Measurements from ENCODE around the gene KDM6A.
"Not testable (repeated sequence)": the region's sequence is repeated elsewhere in the genome, so short reads cannot be mapped to it uniquely, and the experiment has no call there.

KDM6A gene

DNA sequence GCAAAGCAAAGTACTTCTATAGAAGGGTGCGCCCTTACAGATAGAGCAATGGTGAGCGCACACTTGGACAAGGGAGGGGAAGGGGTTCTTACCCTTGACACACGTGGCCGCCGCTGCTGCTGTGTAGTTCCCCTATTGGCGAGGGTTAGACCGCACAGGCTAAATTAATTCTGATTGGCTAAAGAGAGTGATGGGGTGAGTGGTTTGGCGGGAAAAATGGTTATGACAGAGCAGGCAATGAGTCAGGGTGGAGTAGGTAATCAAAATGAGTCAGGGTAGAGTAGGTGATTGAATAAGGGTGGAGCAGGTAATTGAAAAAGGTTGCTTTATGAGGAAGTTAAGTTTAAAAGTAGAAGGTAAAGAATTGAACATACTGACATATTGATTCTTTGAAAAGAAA lies 126.2 kb downstream of the KDM6A start:
- not testable (repeated sequence) for H3K4me3 ChIP-seq (ENCODE audit: insufficient read depth, low read depth, low read length); H3K27ac ChIP-seq (ENCODE audit: insufficient read depth, low read depth, low read length, poor library complexity, severe bottlenecking); H3K9me3 ChIP-seq (ENCODE audit: control insufficient read depth, low read length); H3K36me3 ChIP-seq (ENCODE audit: control insufficient read depth, insufficient read depth, low read length); H3K27me3 ChIP-seq (ENCODE audit: control insufficient read depth, insufficient read depth, low read length, poor library complexity, severe bottlenecking); H3K4me1 ChIP-seq (ENCODE audit: control insufficient read depth, insufficient read depth, low read length)
- WGBS, 2 experiments = 94 to 97% methylated on average over 8 of the region's 8 CpGs

DNA sequence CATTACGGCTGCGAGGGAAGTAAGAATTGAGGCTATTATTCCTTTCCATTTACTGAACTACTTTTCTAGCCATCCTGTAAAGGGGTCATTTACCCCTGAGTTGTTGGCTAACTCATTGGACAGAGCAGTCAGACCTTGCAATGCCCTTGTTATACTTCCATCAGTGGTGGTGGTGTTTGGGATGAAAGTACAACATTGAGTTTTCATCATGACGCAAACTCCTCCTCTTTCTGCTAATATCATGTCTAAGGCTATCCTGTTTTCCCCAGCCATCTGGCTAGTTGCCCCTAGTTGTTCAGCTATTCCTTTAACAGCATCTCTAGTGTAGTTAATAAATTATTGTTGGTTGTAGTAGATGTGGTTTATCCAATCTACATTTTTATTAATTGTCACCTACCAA lies 126.9 kb downstream of the KDM6A start:
- not testable (repeated sequence) for H3K36me3 ChIP-seq (ENCODE audit: control insufficient read depth, insufficient read depth, low read length); H3K4me3 ChIP-seq (ENCODE audit: insufficient read depth, low read depth, low read length); H3K9me3 ChIP-seq (ENCODE audit: control insufficient read depth, low read length); H3K27me3 ChIP-seq (ENCODE audit: control insufficient read depth, insufficient read depth, low read length, poor library complexity, severe bottlenecking); H3K4me1 ChIP-seq (ENCODE audit: control insufficient read depth, insufficient read depth, low read length); H3K27ac ChIP-seq (ENCODE audit: insufficient read depth, low read depth, low read length, poor library complexity, severe bottlenecking)
- WGBS, 2 experiments = 97% methylated on average over 3 of the region's 3 CpGs; no CpG with 5 or more reads in 1 of the 2 experiments

DNA sequence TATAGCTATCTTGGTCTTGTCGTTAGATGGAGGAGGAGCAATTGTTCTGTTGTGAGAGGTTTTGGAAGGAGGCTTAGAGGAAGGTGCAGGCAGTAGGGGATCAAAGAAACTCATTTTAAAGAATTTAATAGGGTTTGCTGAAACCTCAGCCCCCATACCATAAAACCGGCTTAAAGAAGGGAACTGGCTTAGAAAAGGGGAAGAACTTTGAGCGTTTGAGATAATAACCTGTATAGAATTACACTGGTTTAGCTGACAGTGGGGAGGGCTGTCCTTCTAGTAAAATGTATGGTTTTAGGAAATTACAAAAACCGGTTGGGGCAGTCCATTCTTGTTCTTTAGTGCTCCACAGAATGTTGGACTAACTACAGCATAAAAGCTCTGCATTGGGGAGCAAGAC lies 128.1 kb downstream of the KDM6A start:
- Histone ChIP-seq H3K4me3 (ENCODE audit: insufficient read depth, low read depth, low read length) (no peak overlapping the region), H3K9me3 (ENCODE audit: control insufficient read depth, low read length) (no peaks in the 10 kb centered on the region), H3K27ac (ENCODE audit: insufficient read depth, low read depth, low read length, poor library complexity, severe bottlenecking) (no peak overlapping the region), H3K36me3 (ENCODE audit: control insufficient read depth, insufficient read depth, low read length) (no peaks in the 10 kb centered on the region), H3K4me1 (ENCODE audit: control insufficient read depth, insufficient read depth, low read length) (no peaks in the 10 kb centered on the region), H3K27me3 (ENCODE audit: control insufficient read depth, insufficient read depth, low read length, poor library complexity, severe bottlenecking) (no peaks in the 10 kb centered on the region)
- 70 to 73% methylated on average over 2 to 4 of the region's 4 CpGs for WGBS, 2 experiments

DNA sequence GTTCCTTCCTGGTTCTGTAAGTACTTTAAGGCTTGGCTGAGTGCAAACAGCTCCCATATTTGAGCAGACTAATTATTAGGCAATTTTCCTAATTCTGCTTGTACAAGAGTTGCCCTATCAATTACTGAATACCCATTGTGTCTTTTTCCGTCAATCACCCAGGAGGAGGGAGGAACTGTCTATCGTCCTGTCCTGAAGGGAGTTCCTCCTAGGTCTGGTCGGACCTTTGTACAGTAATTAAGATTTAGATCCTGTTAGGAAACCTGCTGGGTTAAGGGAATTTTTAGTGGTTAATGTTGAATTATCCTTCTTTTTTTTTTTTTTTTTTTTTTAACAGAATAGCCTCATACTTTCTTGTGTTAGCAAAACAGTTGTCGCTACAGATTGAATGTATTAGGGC lies 130.1 kb downstream of the KDM6A start:
- H3K36me3 ChIP-seq (ENCODE audit: control insufficient read depth, insufficient read depth, low read length) = no peaks in the 10 kb centered on the region
- 70 to 79% methylated on average over 2 to 4 of the region's 4 CpGs for WGBS, 2 experiments
- H3K27me3 ChIP-seq (ENCODE audit: control insufficient read depth, insufficient read depth, low read length, poor library complexity, severe bottlenecking) = no peaks in the 10 kb centered on the region
- H3K4me1 ChIP-seq (ENCODE audit: control insufficient read depth, insufficient read depth, low read length) = no peaks in the 10 kb centered on the region
- H3K27ac ChIP-seq (ENCODE audit: insufficient read depth, low read depth, low read length, poor library complexity, severe bottlenecking) = no peak overlapping the region
- no peaks in the 10 kb centered on the region for H3K9me3 ChIP-seq (ENCODE audit: control insufficient read depth, low read length)
- no peak overlapping the region for H3K4me3 ChIP-seq (ENCODE audit: insufficient read depth, low read depth, low read length)

DNA sequence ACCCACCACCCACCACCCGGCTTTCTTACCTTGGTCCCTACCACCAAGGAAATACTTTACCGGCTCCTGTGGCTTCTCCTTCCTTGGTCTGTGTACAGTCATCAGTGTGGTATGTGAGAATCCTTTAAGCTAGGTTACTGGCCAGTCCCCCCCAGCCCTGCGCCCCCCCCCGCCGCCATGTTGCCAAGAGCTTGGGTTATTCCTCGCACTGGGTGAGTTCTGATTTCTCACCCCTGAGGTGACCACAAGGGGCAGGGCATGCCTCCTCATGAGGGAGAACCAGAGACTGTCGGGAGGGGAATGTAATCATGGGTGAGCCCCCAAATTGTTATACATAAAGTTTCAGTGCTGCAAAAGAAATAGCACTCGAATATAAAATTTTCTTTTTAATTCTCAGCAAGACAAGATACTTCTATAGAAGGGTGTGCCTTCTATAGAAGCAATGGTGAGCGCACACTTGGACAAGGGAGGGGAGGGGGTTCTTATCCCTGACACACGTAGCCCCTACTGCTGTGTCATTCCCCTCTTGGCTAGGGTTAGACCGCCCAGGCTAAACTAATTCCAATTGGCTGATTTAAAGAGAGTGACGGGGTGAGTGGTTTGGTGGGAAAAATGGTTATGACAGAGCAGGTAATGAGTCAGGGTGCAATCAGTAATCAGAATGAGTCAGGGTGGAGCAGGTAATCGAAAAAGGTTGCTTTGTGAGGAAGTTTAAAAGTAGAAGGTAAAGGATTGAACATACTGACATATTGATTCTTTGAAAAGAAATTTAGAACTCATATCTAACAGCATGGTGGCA lies 133.2 kb downstream of the KDM6A start:
- Histone ChIP-seq H3K4me1 (ENCODE audit: control insufficient read depth, insufficient read depth, low read length) (no peaks in the 10 kb centered on the region), H3K27ac (ENCODE audit: insufficient read depth, low read depth, low read length, poor library complexity, severe bottlenecking) (no peak overlapping the region), H3K27me3 (ENCODE audit: control insufficient read depth, insufficient read depth, low read length, poor library complexity, severe bottlenecking) (no peaks in the 10 kb centered on the region), H3K9me3 (ENCODE audit: control insufficient read depth, low read length) (no peaks in the 10 kb centered on the region), H3K36me3 (ENCODE audit: control insufficient read depth, insufficient read depth, low read length) (no peaks in the 10 kb centered on the region), H3K4me3 (ENCODE audit: insufficient read depth, low read depth, low read length) (no peak overlapping the region)
- WGBS, 2 experiments = 93 to 95% methylated on average over 8 to 11 of the region's 13 CpGs

DNA sequence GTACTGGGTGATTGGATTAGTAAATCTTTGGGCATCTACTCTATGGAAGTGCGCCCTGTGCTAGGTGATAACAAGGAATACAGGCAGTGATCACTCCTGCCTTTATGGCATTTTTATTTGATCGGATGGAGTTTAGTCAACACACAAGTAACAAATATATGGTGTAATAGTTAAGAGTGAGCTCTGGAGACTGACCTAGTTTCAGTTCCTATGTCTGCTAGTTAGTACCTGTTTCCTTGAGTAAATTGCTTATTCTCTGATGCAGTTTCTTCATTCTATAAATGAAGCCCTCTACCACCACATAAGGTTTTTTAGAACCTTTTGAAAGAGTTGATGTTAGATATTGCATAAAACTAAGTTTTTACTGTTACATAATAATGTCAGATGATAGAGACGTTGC lies 134.6 kb downstream of the KDM6A start:
- WGBS, 2 experiments = 92 to 100% methylated on average over 2 to 3 of the region's 3 CpGs

DNA sequence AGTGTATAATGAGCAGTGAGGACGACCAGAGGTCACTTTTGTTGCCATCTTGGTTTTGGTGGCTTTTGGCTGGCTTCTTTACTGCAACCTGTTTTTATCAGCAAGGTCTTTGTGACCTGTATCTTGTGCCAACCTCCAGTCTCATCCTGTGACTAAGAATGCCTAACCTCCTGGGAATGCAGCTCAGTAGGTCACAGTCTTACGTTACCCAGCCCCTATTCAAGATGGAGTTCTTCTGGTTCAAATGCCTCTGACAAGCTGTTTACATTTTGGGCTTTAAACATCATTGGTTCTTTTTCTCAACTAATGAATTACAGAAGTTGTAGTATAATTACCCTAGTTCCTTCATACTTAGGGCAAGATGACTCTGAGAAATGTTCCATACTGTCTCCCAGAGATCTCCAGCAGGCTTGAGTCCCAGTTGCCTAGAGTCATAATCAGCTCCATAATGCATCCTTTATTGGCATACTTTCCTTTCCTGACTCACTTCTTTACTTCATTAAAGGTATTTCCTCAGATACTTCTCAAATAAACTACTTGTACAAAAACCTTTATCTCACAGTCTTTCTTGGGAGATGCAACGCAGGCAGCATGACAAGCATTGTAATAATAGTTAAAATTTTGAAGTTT lies 136.5 kb downstream of the KDM6A start:
- Histone ChIP-seq H3K27me3 (ENCODE audit: control insufficient read depth, insufficient read depth, low read length, poor library complexity, severe bottlenecking) (no peaks in the 10 kb centered on the region), H3K27ac (ENCODE audit: insufficient read depth, low read depth, low read length, poor library complexity, severe bottlenecking) (no peak overlapping the region), H3K9me3 (ENCODE audit: control insufficient read depth, low read length) (no peaks in the 10 kb centered on the region), H3K4me1 (ENCODE audit: control insufficient read depth, insufficient read depth, low read length) (no peaks in the 10 kb centered on the region), H3K4me3 (ENCODE audit: insufficient read depth, low read depth, low read length) (no peak overlapping the region), H3K36me3 (ENCODE audit: control insufficient read depth, insufficient read depth, low read length) (no peaks in the 10 kb centered on the region)
- WGBS, 2 experiments = 64 to 67% methylated on average over 2 to 3 of the region's 3 CpGs

More for the DNA sequence above, 134.6 kb downstream of the KDM6A start:
- H3K9me3 ChIP-seq (ENCODE audit: control insufficient read depth, low read length) = no peaks in the 10 kb centered on the region
- H3K27me3 ChIP-seq (ENCODE audit: control insufficient read depth, insufficient read depth, low read length, poor library complexity, severe bottlenecking) = no peaks in the 10 kb centered on the region
- H3K27ac ChIP-seq (ENCODE audit: insufficient read depth, low read depth, low read length, poor library complexity, severe bottlenecking) = no peak overlapping the region
- H3K4me1 ChIP-seq (ENCODE audit: control insufficient read depth, insufficient read depth, low read length) = no peaks in the 10 kb centered on the region
- H3K4me3 ChIP-seq (ENCODE audit: insufficient read depth, low read depth, low read length) = no peak overlapping the region
- no peaks in the 10 kb centered on the region for H3K36me3 ChIP-seq (ENCODE audit: control insufficient read depth, insufficient read depth, low read length)

DNA sequence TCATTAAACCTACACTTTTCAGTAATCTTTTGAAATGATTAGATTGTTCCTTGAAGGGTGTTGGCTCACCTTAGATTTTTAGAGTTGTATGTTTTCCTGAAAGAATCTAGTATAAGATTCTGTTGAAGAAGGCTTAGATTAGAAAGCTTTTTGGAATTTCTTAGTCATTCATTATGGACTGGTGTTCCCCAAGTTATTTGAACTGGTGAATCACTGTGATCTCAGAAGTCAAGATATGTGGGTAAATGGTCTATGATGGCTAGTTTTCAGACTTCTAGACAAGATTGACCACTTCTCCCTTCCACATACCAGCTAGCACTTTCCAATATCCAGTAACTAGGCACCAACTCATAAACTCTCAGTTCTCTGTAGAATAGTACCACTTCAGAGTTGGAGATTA lies 138.1 kb downstream of the KDM6A start:
- Histone ChIP-seq H3K36me3 (ENCODE audit: control insufficient read depth, insufficient read depth, low read length) (no peaks in the 10 kb centered on the region), H3K4me3 (ENCODE audit: insufficient read depth, low read depth, low read length) (no peak overlapping the region), H3K9me3 (ENCODE audit: control insufficient read depth, low read length) (no peaks in the 10 kb centered on the region), H3K4me1 (ENCODE audit: control insufficient read depth, insufficient read depth, low read length) (no peaks in the 10 kb centered on the region), H3K27ac (ENCODE audit: insufficient read depth, low read depth, low read length, poor library complexity, severe bottlenecking) (no peak overlapping the region), H3K27me3 (ENCODE audit: control insufficient read depth, insufficient read depth, low read length, poor library complexity, severe bottlenecking) (no peaks in the 10 kb centered on the region)

DNA sequence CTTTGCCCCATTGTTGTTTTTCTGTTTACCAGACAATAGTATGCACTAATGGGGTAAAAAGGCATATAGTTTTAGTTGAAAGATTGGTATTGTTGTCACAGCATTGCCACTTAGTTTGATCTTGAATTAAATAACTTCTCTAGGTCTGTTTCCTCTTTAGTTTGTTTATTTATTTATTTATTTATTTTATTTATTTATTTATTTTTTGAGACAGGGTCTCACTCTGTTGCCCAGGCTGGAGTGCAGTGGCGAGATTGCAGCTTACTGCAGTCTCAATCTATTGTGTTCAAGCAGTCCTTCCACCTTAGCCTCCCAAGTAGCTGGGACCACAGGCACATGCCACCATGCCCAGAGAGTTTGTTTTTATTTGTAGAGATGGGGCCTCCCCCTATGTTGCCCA lies 138.6 kb downstream of the KDM6A start:
- Histone ChIP-seq H3K9me3 (ENCODE audit: control insufficient read depth, low read length) (no peaks in the 10 kb centered on the region), H3K36me3 (ENCODE audit: control insufficient read depth, insufficient read depth, low read length) (no peaks in the 10 kb centered on the region), H3K27me3 (ENCODE audit: control insufficient read depth, insufficient read depth, low read length, poor library complexity, severe bottlenecking) (no peaks in the 10 kb centered on the region), H3K4me1 (ENCODE audit: control insufficient read depth, insufficient read depth, low read length) (no peaks in the 10 kb centered on the region), H3K27ac (ENCODE audit: insufficient read depth, low read depth, low read length, poor library complexity, severe bottlenecking) (no peak overlapping the region), H3K4me3 (ENCODE audit: insufficient read depth, low read depth, low read length) (no peak overlapping the region)
- WGBS, 2 experiments = 71 to 80% methylated on average over 1 of the region's 1 CpG

DNA sequence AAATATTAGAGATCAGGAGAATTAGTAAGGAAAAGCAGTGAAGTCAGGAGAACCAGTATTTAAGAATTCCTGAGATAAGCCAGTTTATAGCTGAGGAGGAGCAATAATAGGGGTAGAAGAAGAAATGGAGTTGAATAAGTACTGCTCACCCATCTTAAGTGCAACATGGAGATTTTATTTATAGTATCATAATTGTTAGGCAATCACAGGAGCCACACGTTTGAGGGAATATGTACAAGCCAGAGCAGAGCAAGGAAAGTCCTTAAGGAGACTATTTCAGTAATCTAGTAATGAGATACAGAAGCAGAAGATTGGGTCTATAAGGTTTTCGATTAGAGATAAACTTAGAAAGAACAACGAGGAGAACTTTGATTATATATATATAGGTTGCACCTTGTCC lies 145.0 kb downstream of the KDM6A start:
- Histone ChIP-seq H3K27ac (ENCODE audit: insufficient read depth, low read depth, low read length, poor library complexity, severe bottlenecking) (no peak overlapping the region), H3K4me3 (ENCODE audit: insufficient read depth, low read depth, low read length) (no peak overlapping the region)
- WGBS, 2 experiments = 86 to 100% methylated on average over 1 to 3 of the region's 3 CpGs

More for the DNA sequence above, 145.0 kb downstream of the KDM6A start:
- no peaks in the 10 kb centered on the region for H3K4me1 ChIP-seq (ENCODE audit: control insufficient read depth, insufficient read depth, low read length)
- no peaks in the 10 kb centered on the region for H3K36me3 ChIP-seq (ENCODE audit: control insufficient read depth, insufficient read depth, low read length)
- H3K9me3 ChIP-seq (ENCODE audit: control insufficient read depth, low read length) = no peaks in the 10 kb centered on the region
- no peaks in the 10 kb centered on the region for H3K27me3 ChIP-seq (ENCODE audit: control insufficient read depth, insufficient read depth, low read length, poor library complexity, severe bottlenecking)
